A549 (cell line): ENCODE data around the gene COL4A6. TPM values are rescaled to one million over a fixed set of nuclear protein-coding genes. Genes with fewer than 3 reads are reported as not detected.

ENCODE experiments used
- ATAC-seq, 2 experiments: fragments of 200-7000 bp in 1 of 2; fragments of >200 bp in 1 of 2; cut with Nextera tagmentation in 1 of 2; cut with Tn5 transposase in 1 of 2; 3 replicates each; pipeline versions ENCODE4 v1.8.0 to v1.9.1; 2018 to 2020; ENCODE audit warnings: mild to moderate bottlenecking in 1 of 2, moderate library complexity in 1 of 2
- CTCF ChIA-PET: fragments of 300-600 bp; sonication (Branson Sonifier 250); formaldehyde crosslinking; extraction: SDS; loops from one replicate; lab custom pipeline; 2021; ENCODE audit warnings: antibody characterized with exemption, inconsistent platforms; lab: Yijun Ruan, JAX
- POLR2A ChIA-PET: fragments of 350-600 bp; formaldehyde crosslinking; extraction: SDS; loops from one replicate; lab custom pipeline; 2021; ENCODE audit warnings: antibody characterized with exemption, inconsistent platforms; lab: Yijun Ruan, JAX
- DNase-seq, 2 experiments: peaks; one replicate each; pipeline versions ENCODE4 v3.0.0 to v3.0.0-alpha.2; 2011 to 2016; ENCODE audit warnings: low read depth in 1 of 2, low spot score in 1 of 2
- FAIRE-seq: peaks from 2 replicates; lab custom pipeline; 2011; peaks lifted over from hg19 to GRCh38; lab: Jason Lieb, UNC
- H3K27ac ChIP-seq, 2 experiments: fragments of >200 bp; sonication (Bioruptor Twin); formaldehyde crosslinking; 3 replicates each; pipeline ENCODE4 v1.5.1; 2016 to 2017
- H3K4me1 ChIP-seq: fragments of >200 bp; sonication (Bioruptor Twin); formaldehyde crosslinking; 3 replicates; pipeline ENCODE4 v1.6.1; 2016
- H3K4me2 ChIP-seq: fragments of >200 bp; sonication (Bioruptor Twin); formaldehyde crosslinking; 3 replicates; pipeline ENCODE4 v1.6.1; 2016
- H3K4me3 ChIP-seq: fragments of >200 bp; sonication (Bioruptor Twin); formaldehyde crosslinking; 3 replicates; pipeline ENCODE4 v1.5.1; 2016
- H3K9me3 ChIP-seq: fragments of >200 bp; sonication (Bioruptor Twin); formaldehyde crosslinking; 3 replicates; pipeline ENCODE4 v1.6.1; 2016
- BHLHE40 ChIP-seq: IDR thresholded peaks from 2 replicates; pipeline ENCODE4 v1.6.1; 2012; ENCODE audit warnings: low read depth, low read length, inconsistent platforms
- CBX2 ChIP-seq: fragments of 200-600 bp; sonication (generic); IDR thresholded peaks from 2 replicates; pipeline ENCODE4 v1.6.1; 2016; ENCODE audit warnings: low read depth, mild to moderate bottlenecking, borderline replicate concordance
- FOXS1 ChIP-seq: fragments of 250-450 bp; sonication (Bioruptor Pico); IDR thresholded peaks from 2 replicates; pipeline ENCODE4 v1.5.0; 2020; ENCODE audit warnings: mild to moderate bottlenecking, moderate library complexity
- HEYL ChIP-seq: fragments of 250-450 bp; sonication (Bioruptor Pico); IDR thresholded peaks from 2 replicates; pipeline ENCODE4 v1.8.0; 2021; ENCODE audit warnings: mild to moderate bottlenecking, moderate library complexity
- HOXB13 ChIP-seq: fragments of 250-450 bp; sonication (Bioruptor Pico); IDR thresholded peaks from 2 replicates; pipeline ENCODE4 v1.5.0; 2020; ENCODE audit warnings: low read depth, mild to moderate bottlenecking, moderate library complexity
- HOXB5 ChIP-seq: fragments of 250-450 bp; sonication (Bioruptor Pico); IDR thresholded peaks from 2 replicates; pipeline ENCODE4 v1.5.0; 2020; ENCODE audit warnings: mild to moderate bottlenecking, moderate library complexity
- JUN ChIP-seq, 2 experiments: fragments of >200 bp; sonication (Bioruptor Twin); formaldehyde crosslinking; IDR thresholded peaks; 2 replicates in 1 of 2; 3 replicates in 1 of 2; pipeline ENCODE4 v1.6.1; 2016 to 2017
- NFE2L2 ChIP-seq: fragments of 150-350 bp; conservative IDR thresholded peaks from 2 replicates; pipeline ENCODE4 v1.6.1; 2014; ENCODE audit warnings: low read length
- POLR2AphosphoS2 ChIP-seq: conservative IDR thresholded peaks from 2 replicates; pipeline ENCODE4 v1.6.1; 2012; ENCODE audit warnings: low read length, improper control_type of control experiment, inconsistent platforms
- RARB ChIP-seq: fragments of 250-450 bp; sonication (Bioruptor Pico); IDR thresholded peaks from 2 replicates; pipeline ENCODE4 v1.8.0; 2021; ENCODE audit warnings: mild to moderate bottlenecking, moderate library complexity
- SMC3 ChIP-seq: fragments of >200 bp; sonication (Bioruptor Twin); formaldehyde crosslinking; IDR thresholded peaks from 3 replicates; pipeline ENCODE4 v1.6.1; 2018; ENCODE audit warnings: inconsistent platforms
- TFCP2L1 ChIP-seq: fragments of 250-450 bp; sonication (Bioruptor Pico); IDR thresholded peaks from 2 replicates; pipeline ENCODE4 v1.5.0; 2021; ENCODE audit warnings: mild to moderate bottlenecking
- WGBS: methylation state at CpG from one replicate; pipeline ENCODE4 v1.1.6; 2017; ENCODE audit errors: missing lambda C conversion rate; 5-methylcytosine and 5-hydroxymethylcytosine counted together
- polyA plus RNA-seq, 4 experiments: library from polyadenylated mRNA; depleted of rRNA in 3 of 4; stranded (reverse); fragments of >200 nt; fragmentation: RNase III in 1 of 4; extraction: RNeasy Plus Mini Kit Qiagen cat#74134 plus additional on column Dnase treatment in 1 of 4; gene quantifications; 2 replicates in 3 of 4; 3 replicates in 1 of 4; pipeline ENCODE4 v1.2.3, GENCODE V29; 2011 to 2017
- TF ChIP-seq, protein P1 (sequence below): IDR thresholded peaks from 2 replicates; pipeline ENCODE4 v1.6.1; 2012; ENCODE audit warnings: low read depth, borderline replicate concordance
- TF ChIP-seq, protein P2 (sequence below): IDR thresholded peaks from 2 replicates; pipeline ENCODE4 v1.6.1; 2012
- TF ChIP-seq, protein P3 (sequence below): fragments of 200-600 bp; sonication (generic); IDR thresholded peaks from 2 replicates; pipeline ENCODE4 v1.6.1; 2016; ENCODE audit warnings: antibody characterized with exemption, mild to moderate bottlenecking, moderate library complexity
- TF ChIP-seq, protein P4 (sequence below): fragments of 250-450 bp; sonication (Bioruptor Pico); IDR thresholded peaks from 2 replicates; pipeline ENCODE4 v1.5.0; 2020; ENCODE audit warnings: low read depth, mild to moderate bottlenecking, moderate library complexity

COL4A6 gene
- polyA plus RNA-seq, 2 of the 4 experiments (the other 2 are of a cell fraction), result 13.0 to 19.8 TPM

DNA sequence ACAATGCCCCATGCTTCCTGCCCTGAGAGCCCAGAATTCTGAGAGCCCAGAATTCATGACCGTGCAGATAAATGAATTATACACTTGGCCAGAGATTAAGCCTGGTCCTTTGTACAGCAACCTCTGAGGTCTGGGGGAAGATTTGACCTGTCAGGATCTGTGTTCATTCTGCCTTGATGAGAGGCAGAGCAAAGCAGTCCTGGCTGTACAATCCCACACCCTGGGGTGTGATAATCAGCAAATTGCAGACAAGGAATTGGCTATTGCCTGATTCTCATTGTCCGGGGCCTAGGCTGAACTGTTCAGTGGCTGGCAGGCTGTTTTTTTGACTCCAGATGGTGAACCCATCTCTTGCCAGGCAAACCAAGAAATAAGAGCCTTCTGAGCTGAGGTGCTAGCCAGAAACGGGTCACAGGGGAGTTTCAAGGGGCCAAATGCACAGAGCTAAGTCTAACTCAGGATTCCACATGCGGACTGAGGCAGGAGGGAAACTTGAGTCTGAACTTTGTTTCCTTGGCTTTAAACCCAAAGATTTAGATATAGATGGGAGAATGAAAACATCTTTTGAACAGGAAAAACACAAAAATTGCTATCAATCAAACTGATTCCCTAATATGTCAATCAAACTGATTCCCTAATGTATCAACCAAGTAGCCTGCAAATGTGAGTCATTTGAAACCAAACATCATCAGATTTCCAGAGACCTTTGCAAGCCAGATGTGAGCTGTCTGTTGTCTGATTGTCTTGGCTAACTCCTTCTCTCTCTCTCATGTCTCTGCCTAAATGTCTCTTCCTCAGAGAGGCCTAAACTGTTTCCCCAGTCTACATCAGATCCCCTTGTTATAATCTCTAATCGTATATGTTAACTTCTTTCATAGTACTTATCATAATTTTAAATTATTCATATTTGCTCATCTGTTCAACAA lies 187.3 kb downstream of the COL4A6 start:
- FAIRE-seq (no peak), ATAC-seq (no peak), DNase-seq (no peak)
- CTCF ChIA-PET, result interaction anchor here (3.5 kb wide), 1 partner anchor 26 kb away, joined by 12 read pairs; no protein-coding TSS in a partner anchor
- WGBS, result 80% methylated on average over 4 of the region's 5 CpGs
- POLR2A ChIA-PET, result no interaction called here
- no peak overlapping the region for H3K4me3 ChIP-seq
- TF ChIP-seq NFE2L2 (no peak), FOXS1 (CRISPR knock-in tag) (no peak), TFCP2L1 (no peak), SMC3 (no peak), JUN (IDR thresholded peaks at IDR 0.05) (no peak), HOXB5 (CRISPR knock-in tag) (no peak), HOXB13 (no peak), HEYL (no peak), POLR2AphosphoS2 (no peak), CBX2 (no peak)
- TF ChIP-seq, protein P1, sequence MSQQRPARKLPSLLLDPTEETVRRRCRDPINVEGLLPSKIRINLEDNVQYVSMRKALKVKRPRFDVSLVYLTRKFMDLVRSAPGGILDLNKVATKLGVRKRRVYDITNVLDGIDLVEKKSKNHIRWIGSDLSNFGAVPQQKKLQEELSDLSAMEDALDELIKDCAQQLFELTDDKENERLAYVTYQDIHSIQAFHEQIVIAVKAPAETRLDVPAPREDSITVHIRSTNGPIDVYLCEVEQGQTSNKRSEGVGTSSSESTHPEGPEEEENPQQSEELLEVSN, result no peak
- TF ChIP-seq, protein P2, sequence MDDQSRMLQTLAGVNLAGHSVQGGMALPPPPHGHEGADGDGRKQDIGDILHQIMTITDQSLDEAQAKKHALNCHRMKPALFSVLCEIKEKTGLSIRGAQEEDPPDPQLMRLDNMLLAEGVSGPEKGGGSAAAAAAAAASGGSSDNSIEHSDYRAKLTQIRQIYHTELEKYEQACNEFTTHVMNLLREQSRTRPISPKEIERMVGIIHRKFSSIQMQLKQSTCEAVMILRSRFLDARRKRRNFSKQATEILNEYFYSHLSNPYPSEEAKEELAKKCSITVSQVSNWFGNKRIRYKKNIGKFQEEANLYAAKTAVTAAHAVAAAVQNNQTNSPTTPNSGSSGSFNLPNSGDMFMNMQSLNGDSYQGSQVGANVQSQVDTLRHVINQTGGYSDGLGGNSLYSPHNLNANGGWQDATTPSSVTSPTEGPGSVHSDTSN, result no peak
- no peak overlapping the region for H3K27ac ChIP-seq
- no peak overlapping the region for H3K4me2 ChIP-seq
- no peaks in the 10 kb centered on the region; the same call in 2 of the 3 replicates for H3K9me3 ChIP-seq
- H3K4me1 ChIP-seq, result no peaks in the 10 kb centered on the region

DNA sequence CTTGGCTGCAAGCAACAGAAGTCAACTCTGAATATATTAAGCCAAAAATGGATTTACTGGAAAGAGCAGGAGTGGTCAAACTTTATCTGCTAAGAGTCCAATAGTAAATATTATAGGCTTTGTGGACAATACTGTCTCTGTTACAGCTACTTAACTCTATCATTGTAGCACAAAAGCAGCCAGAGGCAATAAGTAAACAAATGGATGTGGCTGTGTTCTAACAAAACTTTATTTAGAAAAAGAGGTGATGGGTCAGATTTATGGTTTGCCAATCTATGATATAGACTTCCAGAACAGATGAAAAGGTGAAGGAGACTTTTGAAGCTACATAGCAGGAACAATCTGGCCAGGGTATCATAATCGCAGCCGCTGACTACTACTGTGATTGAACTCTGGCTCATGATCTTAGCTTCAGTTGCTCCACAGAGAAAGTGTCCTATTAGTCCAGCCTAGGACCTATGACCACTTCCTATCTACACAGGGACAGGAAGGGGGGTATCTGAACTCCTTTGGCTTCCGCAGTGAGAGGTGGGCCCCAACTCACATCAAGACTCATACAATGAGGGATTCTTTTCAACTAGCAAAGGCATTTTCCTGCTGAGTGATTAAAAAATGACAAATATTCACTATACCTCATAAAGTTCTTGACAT lies 191.8 kb downstream of the COL4A6 start:
- FAIRE-seq (no peak), ATAC-seq (no peak), DNase-seq (no peak)
- TF ChIP-seq BHLHE40 (no peak), RARB (CRISPR knock-in tag) (no peak), HEYL (no peak), HOXB13 (no peak)
- TF ChIP-seq, protein P3, sequence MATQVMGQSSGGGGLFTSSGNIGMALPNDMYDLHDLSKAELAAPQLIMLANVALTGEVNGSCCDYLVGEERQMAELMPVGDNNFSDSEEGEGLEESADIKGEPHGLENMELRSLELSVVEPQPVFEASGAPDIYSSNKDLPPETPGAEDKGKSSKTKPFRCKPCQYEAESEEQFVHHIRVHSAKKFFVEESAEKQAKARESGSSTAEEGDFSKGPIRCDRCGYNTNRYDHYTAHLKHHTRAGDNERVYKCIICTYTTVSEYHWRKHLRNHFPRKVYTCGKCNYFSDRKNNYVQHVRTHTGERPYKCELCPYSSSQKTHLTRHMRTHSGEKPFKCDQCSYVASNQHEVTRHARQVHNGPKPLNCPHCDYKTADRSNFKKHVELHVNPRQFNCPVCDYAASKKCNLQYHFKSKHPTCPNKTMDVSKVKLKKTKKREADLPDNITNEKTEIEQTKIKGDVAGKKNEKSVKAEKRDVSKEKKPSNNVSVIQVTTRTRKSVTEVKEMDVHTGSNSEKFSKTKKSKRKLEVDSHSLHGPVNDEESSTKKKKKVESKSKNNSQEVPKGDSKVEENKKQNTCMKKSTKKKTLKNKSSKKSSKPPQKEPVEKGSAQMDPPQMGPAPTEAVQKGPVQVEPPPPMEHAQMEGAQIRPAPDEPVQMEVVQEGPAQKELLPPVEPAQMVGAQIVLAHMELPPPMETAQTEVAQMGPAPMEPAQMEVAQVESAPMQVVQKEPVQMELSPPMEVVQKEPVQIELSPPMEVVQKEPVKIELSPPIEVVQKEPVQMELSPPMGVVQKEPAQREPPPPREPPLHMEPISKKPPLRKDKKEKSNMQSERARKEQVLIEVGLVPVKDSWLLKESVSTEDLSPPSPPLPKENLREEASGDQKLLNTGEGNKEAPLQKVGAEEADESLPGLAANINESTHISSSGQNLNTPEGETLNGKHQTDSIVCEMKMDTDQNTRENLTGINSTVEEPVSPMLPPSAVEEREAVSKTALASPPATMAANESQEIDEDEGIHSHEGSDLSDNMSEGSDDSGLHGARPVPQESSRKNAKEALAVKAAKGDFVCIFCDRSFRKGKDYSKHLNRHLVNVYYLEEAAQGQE, result no peak
- TF ChIP-seq, protein P1, result no peak
- TF ChIP-seq, protein P4, sequence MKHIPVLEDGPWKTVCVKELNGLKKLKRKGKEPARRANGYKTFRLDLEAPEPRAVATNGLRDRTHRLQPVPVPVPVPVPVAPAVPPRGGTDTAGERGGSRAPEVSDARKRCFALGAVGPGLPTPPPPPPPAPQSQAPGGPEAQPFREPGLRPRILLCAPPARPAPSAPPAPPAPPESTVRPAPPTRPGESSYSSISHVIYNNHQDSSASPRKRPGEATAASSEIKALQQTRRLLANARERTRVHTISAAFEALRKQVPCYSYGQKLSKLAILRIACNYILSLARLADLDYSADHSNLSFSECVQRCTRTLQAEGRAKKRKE (CRISPR knock-in tag), result no peak
- H3K27ac ChIP-seq, result no peak overlapping the region
- no peak overlapping the region for H3K4me3 ChIP-seq
- POLR2A ChIA-PET, result no interaction called here
- CTCF ChIA-PET, result no interaction called here
- no peaks in the 10 kb centered on the region for H3K4me1 ChIP-seq
- WGBS, result 88% methylated on average over 3 of the region's 3 CpGs
- H3K4me2 ChIP-seq, result no peak overlapping the region
- no peaks in the 10 kb centered on the region for H3K9me3 ChIP-seq
